ENCODE results near the gene ABCC2.
A peak's percentile ranks its signal among the peaks of the same experiment; 100 is the strongest.

DNA sequence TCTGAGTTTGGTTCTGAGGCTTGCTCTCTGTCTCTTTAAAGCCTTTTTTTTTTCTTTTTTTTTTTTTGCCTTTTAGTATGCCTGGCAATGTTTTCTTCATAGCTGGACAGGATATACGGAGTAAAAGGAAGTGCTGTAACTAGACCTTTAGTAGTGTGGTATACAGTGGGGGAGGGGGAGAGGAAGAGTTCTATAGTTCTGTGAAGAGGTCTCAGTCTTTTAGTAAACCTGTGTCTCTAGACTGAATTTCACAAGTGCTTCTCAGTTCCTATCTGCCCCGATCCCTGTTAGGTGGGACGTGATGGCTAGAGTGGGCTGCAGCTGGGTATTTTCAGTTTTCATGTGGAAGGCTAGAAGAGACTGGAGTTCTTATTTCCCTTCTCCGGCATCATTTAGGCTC, 3.1 kb upstream of the ABCC2 start:
- TF ChIP-seq, protein P1, sequence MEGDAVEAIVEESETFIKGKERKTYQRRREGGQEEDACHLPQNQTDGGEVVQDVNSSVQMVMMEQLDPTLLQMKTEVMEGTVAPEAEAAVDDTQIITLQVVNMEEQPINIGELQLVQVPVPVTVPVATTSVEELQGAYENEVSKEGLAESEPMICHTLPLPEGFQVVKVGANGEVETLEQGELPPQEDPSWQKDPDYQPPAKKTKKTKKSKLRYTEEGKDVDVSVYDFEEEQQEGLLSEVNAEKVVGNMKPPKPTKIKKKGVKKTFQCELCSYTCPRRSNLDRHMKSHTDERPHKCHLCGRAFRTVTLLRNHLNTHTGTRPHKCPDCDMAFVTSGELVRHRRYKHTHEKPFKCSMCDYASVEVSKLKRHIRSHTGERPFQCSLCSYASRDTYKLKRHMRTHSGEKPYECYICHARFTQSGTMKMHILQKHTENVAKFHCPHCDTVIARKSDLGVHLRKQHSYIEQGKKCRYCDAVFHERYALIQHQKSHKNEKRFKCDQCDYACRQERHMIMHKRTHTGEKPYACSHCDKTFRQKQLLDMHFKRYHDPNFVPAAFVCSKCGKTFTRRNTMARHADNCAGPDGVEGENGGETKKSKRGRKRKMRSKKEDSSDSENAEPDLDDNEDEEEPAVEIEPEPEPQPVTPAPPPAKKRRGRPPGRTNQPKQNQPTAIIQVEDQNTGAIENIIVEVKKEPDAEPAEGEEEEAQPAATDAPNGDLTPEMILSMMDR (conservative IDR thresholded peaks at IDR 0.05; ENCODE audit: low read depth, low read length): no peak
- TF ChIP-seq CEBPB (IDR thresholded peaks at IDR 0.05; ENCODE audit: low read depth, low read length) (no peak), POLR2A (IDR thresholded peaks at IDR 0.05; ENCODE audit: low read depth, low read length) (0 out of 2 replicates have a peak, but pooled peaks have one; percentile 19), FOS (IDR thresholded peaks at IDR 0.05; ENCODE audit: low read depth, low read length) (no peak), SMC3 (IDR thresholded peaks at IDR 0.05; ENCODE audit: low read depth, low read length) (no peak), MAZ (IDR thresholded peaks at IDR 0.05; ENCODE audit: borderline replicate concordance, low read depth, low read length) (no peak), RAD21 (IDR thresholded peaks at IDR 0.05; ENCODE audit: low read length) (no peak)
- TF ChIP-seq, protein P2, sequence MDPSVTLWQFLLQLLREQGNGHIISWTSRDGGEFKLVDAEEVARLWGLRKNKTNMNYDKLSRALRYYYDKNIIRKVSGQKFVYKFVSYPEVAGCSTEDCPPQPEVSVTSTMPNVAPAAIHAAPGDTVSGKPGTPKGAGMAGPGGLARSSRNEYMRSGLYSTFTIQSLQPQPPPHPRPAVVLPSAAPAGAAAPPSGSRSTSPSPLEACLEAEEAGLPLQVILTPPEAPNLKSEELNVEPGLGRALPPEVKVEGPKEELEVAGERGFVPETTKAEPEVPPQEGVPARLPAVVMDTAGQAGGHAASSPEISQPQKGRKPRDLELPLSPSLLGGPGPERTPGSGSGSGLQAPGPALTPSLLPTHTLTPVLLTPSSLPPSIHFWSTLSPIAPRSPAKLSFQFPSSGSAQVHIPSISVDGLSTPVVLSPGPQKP (IDR thresholded peaks at IDR 0.05; ENCODE audit: borderline replicate concordance, low read depth, low read length): no peak

Data from IMR-90 (cell line).